IPS-20b (cell line): ENCODE results near the gene FBXO42.
"Not testable (repeated sequence)": the region's sequence is repeated elsewhere in the genome, so short reads cannot be mapped to it uniquely, and the experiment has no call there.

Source experiments
- H3K27ac ChIP-seq: one replicate; pipeline ENCODE4 v1.5.1; 2013; ENCODE audit warnings: low read length
- H3K27me3 ChIP-seq: 2 replicates; pipeline ENCODE4 v1.6.1; 2013; ENCODE audit warnings: mild to moderate bottlenecking, low read length, inconsistent platforms; ENCODE audit not compliant: insufficient read depth
- H3K36me3 ChIP-seq: 2 replicates; pipeline ENCODE4 v1.6.1; 2013; ENCODE audit warnings: low read depth, mild to moderate bottlenecking, inconsistent platforms, low read length, moderate library complexity; ENCODE audit not compliant: insufficient read depth
- H3K4me1 ChIP-seq: 2 replicates; pipeline ENCODE4 v1.6.1; 2013; ENCODE audit warnings: mild to moderate bottlenecking, control low read depth, inconsistent platforms, low read length, moderate library complexity; ENCODE audit not compliant: insufficient read depth
- H3K4me3 ChIP-seq: 2 replicates; pipeline ENCODE4 v1.5.1; 2013; ENCODE audit warnings: mild to moderate bottlenecking, low read length, inconsistent platforms
- H3K9ac ChIP-seq: 2 replicates; pipeline ENCODE4 v1.6.1; 2013; ENCODE audit warnings: low read depth, mild to moderate bottlenecking, inconsistent platforms, low read length, moderate library complexity
- H3K9me3 ChIP-seq: 2 replicates; pipeline ENCODE4 v1.6.1; 2013; ENCODE audit warnings: mild to moderate bottlenecking, low read depth, low read length, inconsistent platforms; ENCODE audit not compliant: insufficient read depth

Gene FBXO42

DNA sequence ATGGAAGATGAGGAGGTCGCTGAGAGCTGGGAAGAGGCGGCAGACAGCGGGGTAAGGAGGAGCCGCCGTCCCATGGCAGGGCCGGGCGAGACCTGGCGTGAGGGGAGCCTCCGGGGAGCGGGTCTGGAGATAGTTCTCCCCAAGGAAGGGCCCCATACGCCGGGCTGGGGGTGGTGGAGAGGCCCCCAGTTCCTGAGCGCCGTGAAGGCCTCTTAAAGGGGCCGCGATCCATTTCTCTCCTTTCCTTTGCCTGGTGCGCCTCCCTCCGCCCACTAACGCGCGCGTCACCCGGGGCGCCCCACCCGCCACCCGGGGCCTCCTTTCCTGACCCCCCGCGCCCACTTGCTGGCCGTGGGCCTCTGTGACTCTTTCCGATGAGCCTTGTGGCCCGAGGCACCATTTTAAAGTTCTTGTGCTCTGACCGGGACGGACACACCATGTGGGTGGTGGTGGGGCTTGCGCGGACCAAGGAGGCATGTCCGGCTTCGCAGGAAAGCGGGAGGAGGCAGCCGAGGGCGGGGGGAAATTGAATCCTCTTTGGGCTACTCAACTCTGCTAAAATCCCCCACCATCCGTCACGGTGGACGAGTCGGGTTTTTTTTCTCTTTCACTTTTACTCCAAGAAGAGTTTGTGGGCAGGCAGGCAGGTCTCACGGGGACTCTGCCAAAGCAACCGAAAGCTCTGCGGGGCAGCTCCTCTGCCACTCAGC, 15.1 kb upstream of the FBXO42 start:
- Histone ChIP-seq H3K4me3 (peak overlapping the region; percentile 87), H3K36me3 (peaks cover under 1% of the 10 kb centered on the region), H3K9ac (peak overlapping the region; percentile 92), H3K27me3 (no peaks in the 10 kb centered on the region; the same call in 1 of the 2 replicates), H3K27ac (peak overlapping the region; percentile 69), H3K4me1 (peaks cover 11% of the 10 kb centered on the region), H3K9me3 (no peaks in the 10 kb centered on the region)

GRCh38 chr1:16366722-16367257, 14.5 kb upstream of the FBXO42 start, which contains the start of gene SZRD1:
SZRD1 (plus strand) TSS chr1:16367242; CDS start chr1:16367258, 16 bp downstream.
- Histone ChIP-seq H3K9ac (peak within 1 kb of the TSS; percentile 92), H3K27me3 (no peaks in the 10 kb centered on the region; the same call in 1 of the 2 replicates), H3K4me1 (peaks cover 11% of the 10 kb centered on the region), H3K36me3 (no peaks in the 10 kb centered on the region), H3K9me3 (no peaks in the 10 kb centered on the region), H3K27ac (peak within 1 kb of the TSS; percentile 69), H3K4me3 (peak within 1 kb of the TSS; percentile 87)

- not testable (repeated sequence) for H3K36me3 ChIP-seq, H3K27me3 ChIP-seq, H3K9ac ChIP-seq, H3K27ac ChIP-seq, H3K9me3 ChIP-seq, H3K4me3 ChIP-seq
- peaks cover 11% of the 10 kb centered on the region for H3K4me1 ChIP-seq
Observed at GRCh38 chr1:16365146-16365498, 12.8 kb upstream of the FBXO42 start.

DNA sequence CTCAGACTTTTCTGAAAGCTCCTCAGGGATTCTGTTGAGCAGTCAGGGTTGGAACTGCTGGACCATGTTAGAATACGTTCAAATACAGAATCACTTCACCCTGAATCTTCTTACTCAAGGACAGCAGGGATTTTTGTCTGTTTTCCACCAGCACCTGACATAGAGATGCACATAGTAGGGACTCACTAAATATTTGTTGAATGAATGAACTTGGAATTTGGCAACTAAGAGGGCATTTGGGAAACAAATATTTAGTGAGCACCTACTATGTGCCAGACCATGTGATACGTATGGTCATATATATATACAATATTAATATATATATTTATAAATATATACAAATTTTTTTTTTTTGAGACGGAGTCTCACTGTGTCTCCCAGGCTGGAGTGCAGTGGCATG, 4.6 kb upstream of the FBXO42 start:
- H3K9me3 ChIP-seq = no peaks in the 10 kb centered on the region
- no peaks in the 10 kb centered on the region for H3K36me3 ChIP-seq
- no peak overlapping the region for H3K9ac ChIP-seq
- H3K4me3 ChIP-seq = no peak overlapping the region
- H3K27ac ChIP-seq = no peak overlapping the region
- H3K4me1 ChIP-seq = no peaks in the 10 kb centered on the region; the same call in 1 of the 2 replicates
- no peaks in the 10 kb centered on the region for H3K27me3 ChIP-seq

DNA sequence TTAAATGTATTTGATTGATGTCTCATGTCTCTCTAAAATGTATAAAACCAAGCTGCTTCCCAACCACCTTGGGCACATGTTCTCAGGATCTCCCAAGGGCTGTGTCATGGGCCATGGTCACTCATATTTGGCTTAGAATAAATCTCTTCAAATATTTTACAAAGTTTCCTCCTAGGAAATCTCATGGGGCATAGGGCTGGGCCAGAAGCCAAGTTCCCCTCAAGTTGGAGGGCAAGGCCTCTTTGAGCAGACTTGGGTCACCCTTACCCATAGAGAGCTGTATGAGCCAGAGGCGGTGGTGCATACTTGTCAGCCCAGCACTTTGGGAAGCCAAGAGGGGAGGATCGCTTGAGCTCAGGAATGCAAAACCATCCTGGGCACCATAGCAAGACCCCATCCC, 2.3 kb upstream of the FBXO42 start:
- Histone ChIP-seq H3K4me3 (no peak overlapping the region), H3K4me1 (peaks cover 9% of the 10 kb centered on the region; the same call in 1 of the 2 replicates), H3K27ac (no peak overlapping the region), H3K9me3 (no peaks in the 10 kb centered on the region), H3K36me3 (no peaks in the 10 kb centered on the region), H3K9ac (no peak overlapping the region), H3K27me3 (no peaks in the 10 kb centered on the region)

- Histone ChIP-seq H3K27ac (no peak overlapping the region), H3K36me3 (no peaks in the 10 kb centered on the region), H3K4me1 (peaks cover 9% of the 10 kb centered on the region; the same call in 1 of the 2 replicates), H3K27me3 (no peaks in the 10 kb centered on the region), H3K4me3 (peak overlapping the region; percentile 87), H3K9ac (peak overlapping the region; percentile 43; the same call in 1 of the 2 replicates), H3K9me3 (no peaks in the 10 kb centered on the region)
Observed at GRCh38 chr1:16352842-16353535, 709 bp upstream of the FBXO42 start.

- Histone ChIP-seq H3K9me3 (no peaks in the 10 kb centered on the region), H3K4me1 (peaks cover 9% of the 10 kb centered on the region; the same call in 1 of the 2 replicates)
Observed at GRCh38 chr1:16351456-16351993, 755 bp downstream of the FBXO42 start.

GRCh38 chr1:16349847-16350406, 2.4 kb downstream of the FBXO42 start:
- H3K27me3 ChIP-seq = no peaks in the 10 kb centered on the region
- H3K4me3 ChIP-seq = no peak overlapping the region
- H3K27ac ChIP-seq = no peak overlapping the region
- peaks cover 9% of the 10 kb centered on the region; the same call in 1 of the 2 replicates for H3K4me1 ChIP-seq
- no peaks in the 10 kb centered on the region for H3K9me3 ChIP-seq
- H3K9ac ChIP-seq = no peak overlapping the region
- H3K36me3 ChIP-seq = no peaks in the 10 kb centered on the region

More at GRCh38 chr1:16351456-16351993, 755 bp downstream of the FBXO42 start:
- Histone ChIP-seq H3K27ac (no peak overlapping the region), H3K36me3 (no peaks in the 10 kb centered on the region), H3K9ac (peak overlapping the region; percentile 86; the same call in 1 of the 2 replicates), H3K4me3 (peak overlapping the region; percentile 87), H3K27me3 (no peaks in the 10 kb centered on the region)

GRCh38 chr1:16348414-16349182, 3.7 kb downstream of the FBXO42 start:
- Histone ChIP-seq H3K9me3 (no peaks in the 10 kb centered on the region), H3K4me3 (no peak overlapping the region), H3K36me3 (no peaks in the 10 kb centered on the region), H3K4me1 (peaks cover 9% of the 10 kb centered on the region; the same call in 1 of the 2 replicates), H3K27me3 (no peaks in the 10 kb centered on the region), H3K9ac (no peak overlapping the region), H3K27ac (no peak overlapping the region)

DNA sequence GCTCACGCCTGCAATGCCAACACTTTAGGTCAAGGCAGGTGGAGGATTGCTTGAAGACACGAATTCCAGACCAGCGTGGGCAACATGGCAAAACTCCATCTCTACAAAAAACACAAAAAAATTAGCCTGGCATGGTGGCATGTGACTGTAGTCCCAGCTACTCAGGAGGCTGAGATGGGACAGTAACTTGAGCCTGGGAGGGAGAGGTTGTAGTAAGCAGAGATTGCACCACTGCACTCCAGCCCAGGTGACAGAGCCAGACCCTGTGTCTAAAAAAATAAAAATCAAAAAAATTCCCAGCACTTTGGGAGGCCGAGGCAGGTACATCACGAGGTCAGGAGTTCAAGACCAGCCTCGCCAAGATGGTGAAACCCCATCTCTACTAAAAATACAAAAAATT, 9.0 kb downstream of the FBXO42 start:
- H3K9ac ChIP-seq, H3K27ac ChIP-seq, H3K4me3 ChIP-seq, H3K9me3 ChIP-seq, H3K4me1 ChIP-seq, H3K36me3 ChIP-seq, H3K27me3 ChIP-seq: not testable (repeated sequence)
